GM18517 (cell line): ENCODE measurements around the gene ABCA4.

Experiments used
- ATAC-seq: cut with Tn5 transposase; IDR thresholded peaks from one replicate; pipeline ENCODE4 v1.9.1; 2021; ENCODE audit warnings: mild to moderate bottlenecking, moderate library complexity; ENCODE audit not compliant: unreplicated experiment

ABCA4 gene

GRCh38 chr1:94056171-94056570 lies 64.8 kb downstream of the ABCA4 start:
- no peak for ATAC-seq

GRCh38 chr1:94055459-94056122 lies 65.4 kb downstream of the ABCA4 start:
- no peak for ATAC-seq

- no peak for ATAC-seq
These were observed 70.3 kb downstream of the ABCA4 start for GRCh38 chr1:94050675-94051074.

- no peak for ATAC-seq
These were observed 70.7 kb downstream of the ABCA4 start for GRCh38 chr1:94050254-94050653.

GRCh38 chr1:94049791-94050190 lies 71.2 kb downstream of the ABCA4 start:
- ATAC-seq = no peak

- no peak for ATAC-seq
These were observed 72.4 kb downstream of the ABCA4 start for GRCh38 chr1:94048413-94049164.

GRCh38 chr1:94047949-94048348 lies 73.0 kb downstream of the ABCA4 start:
- ATAC-seq = no peak

- ATAC-seq = no peak
These were observed 75.4 kb downstream of the ABCA4 start for GRCh38 chr1:94045465-94046056.

- ATAC-seq = no peak
These were observed 76.1 kb downstream of the ABCA4 start for GRCh38 chr1:94044891-94045290.

- ATAC-seq = no peak
These were observed 76.6 kb downstream of the ABCA4 start for GRCh38 chr1:94044290-94044790.

GRCh38 chr1:94043738-94044289 lies 77.1 kb downstream of the ABCA4 start:
- no peak for ATAC-seq

GRCh38 chr1:94042388-94042787 lies 78.6 kb downstream of the ABCA4 start:
- ATAC-seq = no peak

GRCh38 chr1:94039871-94040569 lies 80.9 kb downstream of the ABCA4 start:
- no peak for ATAC-seq

GRCh38 chr1:94039514-94039870 lies 81.5 kb downstream of the ABCA4 start:
- ATAC-seq = no peak

GRCh38 chr1:94038511-94038910 lies 82.4 kb downstream of the ABCA4 start:
- ATAC-seq = no peak

- ATAC-seq = no peak
These were observed 83.3 kb downstream of the ABCA4 start for GRCh38 chr1:94037392-94038229.

GRCh38 chr1:94036730-94037129 lies 84.2 kb downstream of the ABCA4 start:
- no peak for ATAC-seq

GRCh38 chr1:94033849-94034248 lies 87.1 kb downstream of the ABCA4 start:
- ATAC-seq = no peak

- ATAC-seq = no peak
These were observed 88.3 kb downstream of the ABCA4 start for GRCh38 chr1:94032637-94033036.

- ATAC-seq = no peak
These were observed 89.4 kb downstream of the ABCA4 start for GRCh38 chr1:94031591-94031990.
